ENCODE data around the gene DENND6B.

DENND6B gene

GRCh38 chr22:50302041-50302541 lies 24.7 kb downstream of the DENND6B start:
- no peak for DNase-seq

GRCh38 chr22:50301581-50301991 lies 25.2 kb downstream of the DENND6B start:
- DNase-seq: no peak

DNA sequence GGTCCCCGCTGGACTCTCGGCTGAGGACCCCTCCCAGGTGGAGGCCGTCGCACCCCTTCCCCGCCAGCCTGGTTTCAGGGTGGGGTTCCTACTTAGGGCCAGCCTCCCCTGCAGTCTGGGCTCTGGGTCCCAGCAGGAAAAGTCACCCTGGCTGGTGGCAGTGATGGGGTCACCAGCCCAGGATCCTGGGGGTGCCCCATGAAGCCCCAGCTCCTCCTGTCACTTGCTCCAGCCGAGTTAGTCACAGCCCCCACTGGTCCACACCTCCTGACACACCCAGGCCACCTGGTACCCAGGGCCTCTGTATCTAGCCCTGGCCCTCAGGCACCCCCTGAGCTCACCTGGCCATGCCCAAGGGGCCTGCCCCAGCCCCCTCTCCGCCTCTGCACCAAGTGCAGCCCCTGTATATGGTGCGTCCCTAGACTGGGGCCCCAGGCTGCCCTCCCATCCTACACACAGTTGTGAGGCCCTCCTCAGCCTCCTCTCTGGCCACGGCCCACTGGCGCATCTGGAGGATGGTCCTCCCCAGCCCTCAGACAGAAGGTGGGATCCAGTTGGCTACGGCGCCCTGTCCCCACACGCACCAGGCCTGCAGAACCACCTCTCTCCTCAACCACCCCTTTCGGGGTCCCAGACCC lies 26.1 kb downstream of the DENND6B start:
- no peak for DNase-seq

DNA sequence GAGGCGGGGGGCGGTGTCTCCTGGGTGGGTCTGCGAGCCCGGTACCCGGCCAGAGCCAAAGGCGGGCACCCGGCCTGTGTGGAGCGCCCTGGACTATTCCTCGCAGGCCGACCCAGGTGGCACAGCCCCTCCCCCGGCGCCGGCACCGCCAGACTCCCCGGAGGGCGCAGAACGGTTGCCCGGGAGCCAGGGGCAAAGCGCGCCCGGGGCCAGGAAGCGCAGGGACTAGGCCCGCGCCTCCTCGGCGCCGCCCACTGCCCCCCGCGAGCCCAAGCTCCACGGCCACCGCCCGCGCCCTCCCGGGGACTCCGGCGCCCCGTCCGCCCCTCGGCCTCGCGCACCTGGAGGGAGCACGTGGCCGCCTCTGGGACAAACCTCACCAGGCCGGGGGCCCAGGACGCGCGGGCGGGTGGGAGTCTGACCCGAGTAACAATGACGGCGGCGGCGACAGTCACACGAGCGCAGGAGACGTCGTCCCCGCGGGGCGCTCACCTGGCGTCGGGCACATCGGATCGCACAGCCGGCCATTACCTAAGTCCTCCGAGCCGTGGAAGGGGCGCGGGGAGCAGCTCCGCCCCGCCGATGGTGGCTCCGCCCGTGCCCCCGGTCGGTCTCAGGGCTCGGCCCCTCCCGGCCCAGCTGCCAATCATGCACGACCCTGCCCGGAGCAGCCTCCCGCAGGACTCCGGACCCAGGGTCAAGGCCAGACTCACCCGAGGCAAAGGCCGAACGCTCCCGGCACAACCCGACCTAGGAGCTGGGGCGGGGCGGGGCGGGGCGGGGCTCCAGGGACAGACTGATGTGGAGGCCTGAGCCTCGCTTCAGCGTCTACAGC lies 26.8 kb downstream of the DENND6B start:
- DNase-seq: no peak

DNA sequence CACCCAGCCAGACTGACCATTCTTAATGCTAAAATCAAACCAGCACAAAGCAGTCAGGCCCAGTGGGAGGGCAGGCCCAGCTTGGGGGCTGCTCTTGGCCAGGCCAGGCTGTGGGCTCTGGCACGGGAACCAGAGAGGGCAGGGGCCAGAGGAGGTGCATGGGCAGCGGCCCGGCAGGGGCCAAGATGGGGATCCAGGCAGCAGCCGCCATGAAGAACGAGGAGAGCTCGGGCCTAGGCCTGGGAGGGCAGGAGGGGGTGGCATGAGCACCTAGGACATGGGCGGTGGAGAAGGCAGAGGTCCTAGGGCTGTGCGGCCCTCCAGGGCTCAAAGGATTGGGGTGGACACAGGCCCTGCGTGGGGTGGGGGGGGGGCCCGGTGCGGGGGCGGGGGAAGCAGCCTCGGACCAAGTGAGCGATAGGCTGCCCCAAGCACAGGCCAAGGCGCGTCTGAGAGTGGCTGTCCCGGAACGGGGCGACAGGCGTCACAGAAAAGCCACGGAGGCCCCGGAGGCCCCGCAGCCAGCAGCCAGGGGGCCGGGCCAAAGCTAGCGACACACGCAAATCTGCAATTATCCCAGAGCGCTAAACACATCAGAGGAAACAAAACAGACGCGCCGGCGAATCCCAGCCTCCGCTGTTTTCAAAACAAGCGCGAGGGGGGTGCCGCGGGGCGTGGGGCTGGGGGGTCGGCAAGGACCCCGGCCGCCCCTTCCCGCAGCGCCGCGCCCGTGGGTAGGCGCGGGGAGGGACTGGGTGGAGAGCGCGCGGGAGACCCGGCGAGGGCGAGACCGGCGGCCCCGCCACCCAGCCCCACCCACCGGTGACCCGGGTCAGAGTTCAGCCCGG lies 27.7 kb downstream of the DENND6B start:
- DNase-seq: no peak

DNA sequence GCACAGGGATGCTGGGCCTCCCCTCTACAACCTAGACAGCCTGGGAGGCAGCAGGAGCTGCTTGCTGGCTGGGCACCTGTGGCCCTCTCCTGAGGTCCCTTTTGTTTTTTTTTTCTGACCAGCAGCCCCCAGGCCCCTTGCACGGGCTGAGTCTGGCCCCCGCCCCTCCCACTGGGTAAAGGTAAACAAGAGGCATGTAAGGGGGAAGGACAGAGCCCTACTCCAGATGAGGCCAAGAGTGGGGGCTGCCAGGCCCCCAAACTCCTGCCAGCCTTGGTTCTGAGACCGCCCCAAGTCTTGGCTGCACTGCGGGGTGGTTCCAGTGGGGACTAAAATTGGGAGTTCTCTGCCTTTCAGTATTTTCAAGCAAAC lies 28.6 kb downstream of the DENND6B start:
- DNase-seq: no peak

DNA sequence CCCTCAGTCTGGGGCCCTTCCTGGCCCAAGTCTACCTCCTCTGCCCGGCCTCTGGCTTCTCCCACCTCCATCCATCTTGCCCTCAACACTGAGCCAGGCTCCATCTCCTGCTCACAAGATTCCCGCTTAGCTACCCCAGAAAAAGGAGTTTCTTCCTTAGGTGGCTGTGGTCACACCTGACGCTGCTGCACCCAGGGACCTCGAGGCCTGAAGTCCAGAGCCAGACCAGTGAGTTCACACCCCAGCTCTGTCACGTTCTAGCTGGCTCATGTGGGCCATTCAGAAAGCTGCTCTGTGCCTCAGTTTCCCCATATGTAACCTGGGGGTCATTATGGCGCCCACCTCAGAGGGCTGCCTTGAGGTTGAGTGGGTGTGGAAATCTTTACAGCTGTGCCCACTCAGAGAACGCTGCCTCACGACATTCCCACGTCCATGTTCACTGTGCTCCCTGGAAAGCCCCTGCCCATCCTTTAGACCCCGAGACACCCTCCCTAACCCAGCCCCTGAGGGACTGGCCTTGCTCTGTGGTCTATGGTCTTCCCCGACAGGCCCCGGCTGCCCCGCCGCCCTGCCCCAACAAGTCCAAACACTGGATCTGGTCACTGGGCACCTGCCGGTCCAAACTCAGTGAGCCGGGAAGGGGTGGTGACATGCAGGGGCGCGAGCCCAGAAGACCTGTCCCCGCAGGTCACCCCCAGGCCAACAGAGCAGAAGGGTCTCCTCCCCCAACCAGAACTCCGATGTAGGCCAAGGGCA lies 29.1 kb downstream of the DENND6B start:
- no peak for DNase-seq

- DNase-seq: no peak
Measured at GRCh38 chr22:50296658-50297490, 29.9 kb downstream of the DENND6B start.

GRCh38 chr22:50294319-50294656 lies 32.5 kb downstream of the DENND6B start:
- no peak for DNase-seq

DNA sequence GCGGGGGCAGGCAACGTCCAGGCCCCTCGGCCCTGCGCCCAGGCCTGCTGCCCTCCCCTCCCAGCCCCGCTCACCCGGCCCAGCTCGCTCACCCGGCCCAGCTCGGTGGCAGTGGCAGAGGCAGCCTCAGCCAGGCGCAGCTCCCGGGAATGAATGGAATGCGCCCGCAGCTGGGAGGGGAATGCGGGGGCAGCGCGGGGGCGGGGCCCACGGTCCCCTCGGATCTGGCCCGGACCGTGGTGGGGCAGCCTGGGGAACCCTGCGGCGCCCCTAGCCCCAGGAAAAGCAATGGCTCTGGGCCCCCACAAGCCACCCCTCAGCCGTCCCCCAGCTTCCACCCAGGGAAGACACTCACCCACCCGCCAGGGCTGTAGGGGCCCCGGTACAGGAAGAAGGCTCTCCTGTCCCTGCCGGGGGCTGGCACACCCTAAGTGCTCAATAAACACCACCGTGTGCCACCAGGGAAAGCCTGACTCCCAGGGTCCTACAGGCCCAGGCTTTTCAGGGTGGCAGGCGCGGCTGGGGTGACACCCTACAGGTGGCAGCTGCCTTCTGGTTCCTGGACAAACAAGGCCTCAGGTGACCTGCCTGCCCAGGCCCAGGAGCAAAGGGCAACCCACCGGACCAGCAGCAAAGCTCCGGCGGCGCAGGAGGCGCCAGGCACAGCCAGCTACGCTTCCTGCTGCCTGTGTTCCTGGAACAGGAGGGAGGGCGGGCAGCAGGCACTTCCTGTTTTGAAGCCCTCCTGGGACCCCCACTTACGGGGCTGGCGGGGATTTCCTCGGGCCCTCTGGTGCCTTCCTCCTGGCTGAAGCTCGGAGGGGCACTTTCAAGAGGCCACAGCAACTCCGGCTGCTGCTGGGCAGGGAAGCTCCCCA lies 33.1 kb downstream of the DENND6B start:
- no peak for DNase-seq

- DNase-seq: no peak
Measured at GRCh38 chr22:50292643-50293440, 34.0 kb downstream of the DENND6B start.

- no peak for DNase-seq
Measured at GRCh38 chr22:50289942-50290630, 36.7 kb downstream of the DENND6B start.

DNA sequence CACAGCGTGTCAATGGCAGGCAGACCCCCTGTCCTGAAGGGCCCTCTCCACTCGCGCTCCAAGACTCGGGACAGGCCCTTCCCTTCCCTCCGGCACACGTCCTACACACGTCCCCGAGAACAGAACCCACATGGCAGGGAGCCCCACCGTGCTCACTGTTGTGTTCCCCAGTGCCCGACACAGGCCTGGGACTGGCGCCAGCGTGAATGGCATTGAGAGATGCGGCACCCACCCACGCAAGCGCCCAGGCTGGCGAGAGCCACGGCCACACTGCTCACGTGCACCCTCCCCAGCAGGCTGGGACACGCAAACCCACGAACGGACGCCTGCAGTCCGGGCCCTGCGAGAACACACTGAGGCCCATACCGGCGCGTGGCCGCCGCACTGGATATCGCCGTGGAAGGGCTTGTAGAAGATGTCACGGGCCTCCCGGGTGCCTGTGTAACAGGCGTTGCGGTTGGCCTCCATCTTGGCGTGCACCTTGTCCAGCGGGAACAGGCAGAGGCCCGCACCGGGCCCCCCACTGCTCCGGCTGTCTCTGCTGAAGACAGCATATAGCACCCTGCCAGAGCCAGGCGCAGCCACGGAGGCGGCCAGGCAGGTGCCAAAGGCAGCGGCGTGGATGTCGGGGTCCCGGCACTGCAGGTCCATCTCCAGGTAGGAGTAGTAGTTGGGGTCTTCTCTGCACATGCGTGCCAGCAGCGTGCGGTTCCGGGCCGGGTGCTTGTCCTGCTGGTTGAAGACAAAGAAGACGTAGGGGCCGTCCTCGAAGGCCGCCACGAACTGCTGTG lies 37.5 kb downstream of the DENND6B start:
- DNase-seq: no peak

- no peak for DNase-seq
Measured at GRCh38 chr22:50287731-50288130, 39.1 kb downstream of the DENND6B start.

GRCh38 chr22:50286701-50287318 lies 40.0 kb downstream of the DENND6B start:
- no peak for DNase-seq

- DNase-seq: no peak
Measured at GRCh38 chr22:50286275-50286674, 40.5 kb downstream of the DENND6B start.

- no peak for DNase-seq
Measured at GRCh38 chr22:50285568-50286229, 41.1 kb downstream of the DENND6B start.
